Tongue (tissue), 2 donors: ENCODE results near the gene TMEM273. TPM values are rescaled to one million over a fixed set of nuclear protein-coding genes. Genes with fewer than 3 reads are reported as not detected.
A peak's percentile ranks its signal among the peaks of the same experiment; 100 is the strongest.

Source experiments
- DNase-seq: peaks from one replicate; pipeline ENCODE4 v3.0.0-alpha.2; 2015
- total RNA-seq: library from RNA; depleted of rRNA; stranded (reverse); fragments of >200 nt; gene quantifications from one replicate; pipeline ENCODE4 v1.2.3, GENCODE V29; 2014

Gene TMEM273
- total RNA-seq, 1 donor from 2014 or later: 8.7 TPM

GRCh38 chr10:49175587-49176309 lies 12.4 kb downstream of the TMEM273 start:
- DNase-seq: no peak

GRCh38 chr10:49174926-49175500 lies 13.2 kb downstream of the TMEM273 start:
- no peak for DNase-seq

- DNase-seq: no peak
Observed at GRCh38 chr10:49174261-49174925, 13.8 kb downstream of the TMEM273 start.

GRCh38 chr10:49173853-49174252 lies 14.3 kb downstream of the TMEM273 start:
- no peak for DNase-seq

- DNase-seq: no peak
Observed at GRCh38 chr10:49173201-49173772, 14.9 kb downstream of the TMEM273 start.

- no peak for DNase-seq
Observed at GRCh38 chr10:49172777-49173132, 15.4 kb downstream of the TMEM273 start.

GRCh38 chr10:49172061-49172776 lies 16.0 kb downstream of the TMEM273 start:
- DNase-seq: no peak

- DNase-seq: peak; percentile 51
Observed at GRCh38 chr10:49171326-49172060, 16.7 kb downstream of the TMEM273 start.

- no peak for DNase-seq
Observed at GRCh38 chr10:49170632-49171325, 17.4 kb downstream of the TMEM273 start.

GRCh38 chr10:49169776-49170175 lies 18.4 kb downstream of the TMEM273 start:
- DNase-seq: no peak

- no peak for DNase-seq
Observed at GRCh38 chr10:49168831-49169500, 19.2 kb downstream of the TMEM273 start.

GRCh38 chr10:49168171-49168540 lies 20.0 kb downstream of the TMEM273 start:
- DNase-seq: no peak

- no peak for DNase-seq
Observed at GRCh38 chr10:49167425-49168170, 20.6 kb downstream of the TMEM273 start.

GRCh38 chr10:49166484-49167400 lies 21.4 kb downstream of the TMEM273 start:
- DNase-seq: no peak

GRCh38 chr10:49165821-49166483 lies 22.2 kb downstream of the TMEM273 start:
- no peak for DNase-seq

- DNase-seq: no peak
Observed at GRCh38 chr10:49165259-49165658, 22.9 kb downstream of the TMEM273 start.

- DNase-seq: peak; percentile 57
Observed at GRCh38 chr10:49164559-49165188, 23.5 kb downstream of the TMEM273 start.

- DNase-seq: no peak
Observed at GRCh38 chr10:49163741-49164140, 24.4 kb downstream of the TMEM273 start.
